Ishikawa (cell line): ENCODE data around the gene PRKCB.
A peak's percentile ranks its signal among the peaks of the same experiment; 100 is the strongest.

Experiments used
- CEBPB ChIP-seq: IDR thresholded peaks from 2 replicates; pipeline ENCODE4 v1.6.1; 2012
- EP300 ChIP-seq: IDR thresholded peaks from 2 replicates; pipeline ENCODE4 v1.6.1; 2012; ENCODE audit warnings: borderline replicate concordance
- FOXM1 ChIP-seq: IDR thresholded peaks from 2 replicates; pipeline ENCODE4 v1.6.1; 2012; ENCODE audit warnings: low read depth, borderline replicate concordance
- MAX ChIP-seq: IDR thresholded peaks from 2 replicates; pipeline ENCODE4 v1.6.1; 2012
- NFIC ChIP-seq: IDR thresholded peaks from 2 replicates; pipeline ENCODE4 v1.6.1; 2012
- RAD21 ChIP-seq: IDR thresholded peaks from 2 replicates; pipeline ENCODE4 v1.6.1; 2012; ENCODE audit warnings: low read depth
- TEAD4 ChIP-seq: IDR thresholded peaks from 2 replicates; pipeline ENCODE4 v1.6.1; 2012

- no peak for TF ChIP-seq TEAD4
- TF ChIP-seq CEBPB: no peak
- TF ChIP-seq EP300: no peak
- peak; percentile 61 for TF ChIP-seq RAD21
- no peak for TF ChIP-seq NFIC
- TF ChIP-seq MAX: no peak
- TF ChIP-seq FOXM1: no peak
These were observed 209.9 kb downstream of the PRKCB start for GRCh38 chr16:24045641-24046040.
